ENCODE results near the gene ZNF362. TPM values are rescaled to one million over a fixed set of nuclear protein-coding genes. Genes with fewer than 3 reads are reported as not detected.

ZNF362 gene
- total and polyA plus RNA-seq, 2 of the 13 experiments (the other 11 are each of a cell fraction or from before 2014, with no cell fraction given), result 8.3 to 14.2 TPM

- no peak for DNase-seq (ENCODE audit: low spot score)
- Histone ChIP-seq H3K9me3 (ENCODE audit: low read length) (no peaks in the 10 kb centered on the region), H3K27me3 (ENCODE audit: control insufficient read depth in 1 of 2, insufficient read depth in 2 of 2, low read length in 2 of 2) (no peaks in the 10 kb centered on the region), H3K4me1 (ENCODE audit: insufficient read depth, low read length) (peaks cover 65% of the 10 kb centered on the region), H4K20me1 (ENCODE audit: insufficient read depth, low read length) (no peaks in the 10 kb centered on the region), H3K79me2 (ENCODE audit: insufficient read depth, low read length) (no peaks in the 10 kb centered on the region), H3K36me3 (replicated peaks in 1 of 2; ENCODE audit: control insufficient read depth in 1 of 2, insufficient read depth in 2 of 2, low read length in 2 of 2) (no peaks in the 10 kb centered on the region), H3K4me2 (ENCODE audit: low read depth, low read length) (peak overlapping the region; percentile 71), H2AFZ (ENCODE audit: low read length) (peak overlapping the region; percentile 57), H3K9ac (ENCODE audit: insufficient read depth, low read depth, low read length) (0 out of 2 replicates have a peak overlapping the region, but pooled peaks have one; percentile 16), H3K4me3 (replicated peaks in 1 of 3; ENCODE audit: insufficient read depth in 1 of 3, low read depth in 2 of 3, low read length in 3 of 3) (no peak overlapping the region), H3K27ac (ENCODE audit: extremely low read length, insufficient read depth, low read length) (no peak overlapping the region)
- ChIA-PET CTCF (ENCODE audit: low intra/inter-chr PET ratio, low total read pairs) (no interaction called here), POLR2A (no interaction called here)
- ATAC-seq, result no peak
- BruUV-seq (replicated peaks), result no TSS peak
- 15% methylated on average over 1 of the region's 2 CpGs for WGBS (ENCODE audit: low lambda C conversion rate)
- intact Hi-C loops (cut with micrococcal nuclease; ENCODE audit: unreplicated experiment) (no loop called here), in situ Hi-C loops (cut with HindIII; ENCODE audit: extremely low pct_ligation_motif_present, low pct_unique_long_range_greater_than_20kb) (no loop called here)
- no peak for TF ChIP-seq ZNF574 (CRISPR knock-in tag; IDR thresholded peaks at IDR 0.05)
- TF ChIP-seq PPARG (CRISPR knock-in tag; conservative IDR thresholded peaks at IDR 0.05), result 0 out of 2 replicates have a peak, but pooled peaks have one; percentile 20
- 0 out of 2 replicates have a peak, but pooled peaks have one; percentile 56 for TF ChIP-seq ELF3 (CRISPR knock-in tag; IDR thresholded peaks at IDR 0.05)
- FAIRE-seq, result no peak
Measured at GRCh38 chr1:33235521-33235920, 20.8 kb upstream of the ZNF362 start.

GRCh38 chr1:33236498-33236897 lies 19.8 kb upstream of the ZNF362 start:
- ATAC-seq (no peak), DNase-seq (ENCODE audit: low spot score) (no peak), FAIRE-seq (no peak)
- ChIA-PET CTCF (ENCODE audit: low intra/inter-chr PET ratio, low total read pairs) (no interaction called here), POLR2A (interaction anchor here (2.0 kb wide), 1 partner anchor 55 kb away, joined by 5 read pairs; the partner anchor contains the start of gene TRIM62)
- peaks cover 72% of the 10 kb centered on the region for H3K4me1 ChIP-seq (ENCODE audit: insufficient read depth, low read length)
- no peaks in the 10 kb centered on the region for H3K79me2 ChIP-seq (ENCODE audit: insufficient read depth, low read length)
- H3K4me2 ChIP-seq (ENCODE audit: low read depth, low read length), result no peak overlapping the region
- no peak overlapping the region for H3K4me3 ChIP-seq (replicated peaks in 1 of 3; ENCODE audit: insufficient read depth in 1 of 3, low read depth in 2 of 3, low read length in 3 of 3)
- WGBS (ENCODE audit: low lambda C conversion rate), result 39% methylated on average over 2 of the region's 2 CpGs
- H3K9me3 ChIP-seq (ENCODE audit: low read length), result no peaks in the 10 kb centered on the region
- no peaks in the 10 kb centered on the region for H4K20me1 ChIP-seq (ENCODE audit: insufficient read depth, low read length)
- H2AFZ ChIP-seq (ENCODE audit: low read length), result no peak overlapping the region
- no peaks in the 10 kb centered on the region for H3K36me3 ChIP-seq (replicated peaks in 1 of 2; ENCODE audit: control insufficient read depth in 1 of 2, insufficient read depth in 2 of 2, low read length in 2 of 2)
- no peaks in the 10 kb centered on the region for H3K27me3 ChIP-seq (ENCODE audit: control insufficient read depth in 1 of 2, insufficient read depth in 2 of 2, low read length in 2 of 2)
- intact Hi-C loops (cut with micrococcal nuclease; ENCODE audit: unreplicated experiment) (no loop called here), in situ Hi-C loops (cut with HindIII; ENCODE audit: extremely low pct_ligation_motif_present, low pct_unique_long_range_greater_than_20kb) (no loop called here)
- H3K27ac ChIP-seq (ENCODE audit: extremely low read length, insufficient read depth, low read length), result no peak overlapping the region
- BruUV-seq (replicated peaks), result no TSS peak
- H3K9ac ChIP-seq (ENCODE audit: insufficient read depth, low read depth, low read length), result no peak overlapping the region
- TF ChIP-seq ZNF607 (CRISPR knock-in tag; IDR thresholded peaks at IDR 0.05; ENCODE audit: borderline replicate concordance), result no peak
- TF ChIP-seq CHD4 (IDR thresholded peaks at IDR 0.05; ENCODE audit: borderline replicate concordance, low read length), result no peak
- no peak for TF ChIP-seq ZNF709 (CRISPR knock-in tag; IDR thresholded peaks at IDR 0.05)
- no peak for TF ChIP-seq FOXP4 (CRISPR knock-in tag; IDR thresholded peaks at IDR 0.05)
- no peak for TF ChIP-seq ZNF24 (IDR thresholded peaks at IDR 0.05)
- TF ChIP-seq MAFK (conservative IDR thresholded peaks at IDR 0.05 in 1 of 2, IDR thresholded peaks at IDR 0.05 in 1 of 2; ENCODE audit: low read length in 2 of 2), result peak; percentile 61 to 83
- no peak for TF ChIP-seq CREBL2 (CRISPR knock-in tag; IDR thresholded peaks at IDR 0.05; ENCODE audit: borderline replicate concordance)
- TF ChIP-seq IRF1 (CRISPR knock-in tag; IDR thresholded peaks at IDR 0.05; ENCODE audit: low read depth), result no peak
- TF ChIP-seq ZNF660 (CRISPR knock-in tag; IDR thresholded peaks at IDR 0.05; ENCODE audit: borderline replicate concordance, low read depth), result no peak
- no peak for TF ChIP-seq ZNF619 (CRISPR knock-in tag; IDR thresholded peaks at IDR 0.05)

All from HepG2 (cell line).